Measurements from ENCODE around the gene ALPG.
"Not testable (repeated sequence)": the region's sequence is repeated elsewhere in the genome, so short reads cannot be mapped to it uniquely, and the experiment has no call there.

The ALPG gene

DNA sequence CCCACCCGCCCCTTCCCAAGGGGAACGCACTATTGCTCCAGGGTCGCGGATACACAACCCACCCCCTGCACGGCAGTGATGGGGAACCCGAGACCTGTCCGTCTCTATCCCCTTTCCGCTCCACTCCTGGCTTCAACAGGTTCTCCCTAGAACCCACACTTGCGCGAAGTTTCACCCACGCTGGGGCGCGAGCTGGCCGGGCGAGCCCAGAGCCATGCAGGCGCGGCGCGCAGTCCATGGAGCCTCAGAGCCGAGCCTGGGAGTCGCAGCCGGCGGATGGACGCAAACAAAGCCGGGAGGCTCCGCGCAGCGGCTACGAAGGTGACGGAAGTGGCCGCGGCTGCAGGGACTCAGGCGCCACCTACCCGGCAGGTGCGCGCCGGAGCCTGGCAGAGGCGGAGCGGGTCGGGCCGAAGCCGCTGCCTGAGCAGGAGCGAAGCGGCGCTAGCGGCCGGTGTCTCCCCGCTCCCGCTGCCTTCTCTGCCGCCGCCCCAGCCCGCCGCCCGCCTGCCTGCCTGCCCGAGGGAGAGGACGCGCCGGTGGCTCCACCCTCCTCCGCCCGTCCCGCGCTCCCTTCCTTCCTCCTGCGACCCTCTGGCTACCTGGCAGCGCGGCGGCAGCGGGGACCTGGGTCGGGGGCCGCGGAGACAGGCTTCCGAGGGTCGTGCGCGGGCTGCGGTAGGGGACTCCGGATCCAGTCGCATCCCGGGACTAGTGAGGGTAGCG, 14.0 kb downstream of the ALPG start:
- Mint-ChIP-seq H3K27ac (ENCODE audit: low read depth) (no peak overlapping the region), H3K4me1 (peaks cover 12% of the 10 kb centered on the region), H3K9me3 (no peaks in the 10 kb centered on the region), H3K4me3 (no peak overlapping the region), H3K36me3 (ENCODE audit: insufficient read depth) (peaks cover 6% of the 10 kb centered on the region), H3K27me3 (peaks cover 59% of the 10 kb centered on the region)
- ATAC-seq (replicated peaks; ENCODE audit: extremely low read depth, poor library complexity, severe bottlenecking) (no peak), DNase-seq (ENCODE audit: low spot score in 2 of 2) (no peak)

DNA sequence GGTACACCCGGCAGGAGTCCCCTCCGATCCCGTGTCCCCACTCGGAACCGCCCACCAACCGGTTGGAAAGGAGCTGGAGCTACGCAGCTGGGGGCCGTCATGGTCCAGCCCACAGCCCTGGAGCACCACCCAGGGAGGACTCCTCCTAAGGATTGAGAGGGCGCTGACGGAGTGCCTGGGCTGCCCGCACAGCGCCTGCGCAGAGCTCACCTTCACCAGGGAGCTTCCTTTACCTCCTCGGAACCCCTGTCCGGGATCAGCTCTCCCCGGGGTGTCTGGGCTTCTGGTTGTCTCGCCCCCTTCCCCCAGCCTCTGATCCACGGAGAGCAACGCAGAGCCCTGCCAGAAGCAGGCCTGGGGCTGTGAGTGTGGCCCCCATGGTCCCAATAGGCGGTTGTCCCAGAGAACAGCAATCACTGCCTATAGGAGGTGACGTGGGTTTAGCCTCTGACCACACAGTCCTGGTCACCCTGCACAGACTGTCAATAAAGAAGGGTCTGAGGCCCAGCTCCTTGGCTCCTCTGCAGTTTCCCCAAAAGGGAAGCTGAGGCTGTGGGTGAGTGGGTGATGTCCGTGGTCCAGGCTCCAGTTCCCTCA, 14.6 kb downstream of the ALPG start:
- H3K27ac Mint-ChIP-seq (ENCODE audit: low read depth): no peak overlapping the region
- H3K4me3 Mint-ChIP-seq: no peak overlapping the region
- H3K27me3 Mint-ChIP-seq: peaks cover 52% of the 10 kb centered on the region
- peaks cover 12% of the 10 kb centered on the region for H3K4me1 Mint-ChIP-seq
- DNase-seq (ENCODE audit: low spot score in 2 of 2) (no peak), ATAC-seq (replicated peaks; ENCODE audit: extremely low read depth, poor library complexity, severe bottlenecking) (no peak)
- H3K9me3 Mint-ChIP-seq: no peaks in the 10 kb centered on the region
- peaks cover 3% of the 10 kb centered on the region for H3K36me3 Mint-ChIP-seq (ENCODE audit: insufficient read depth)

DNA sequence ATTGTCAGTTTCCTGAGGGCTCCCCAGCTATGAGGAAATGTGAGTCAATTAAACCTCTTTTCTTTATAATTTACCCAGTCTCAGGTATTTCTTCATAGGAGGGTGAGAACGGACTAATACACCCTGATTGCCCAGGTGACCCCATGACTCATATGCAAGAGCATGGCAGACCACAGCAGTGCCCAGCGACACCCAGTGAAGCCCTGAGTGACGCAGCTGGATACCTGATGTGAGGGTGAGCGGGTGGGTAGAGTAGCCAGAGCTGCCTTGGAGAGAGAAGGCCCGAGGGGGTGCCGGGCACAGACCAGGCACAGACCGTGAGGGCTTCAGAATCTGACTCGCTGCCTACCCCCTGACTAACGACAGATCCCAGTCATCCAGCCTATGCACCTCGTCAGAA, 15.4 kb downstream of the ALPG start:
- ATAC-seq (replicated peaks; ENCODE audit: extremely low read depth, poor library complexity, severe bottlenecking): no peak
- H3K4me3 Mint-ChIP-seq: peak overlapping the region; percentile 28

DNA sequence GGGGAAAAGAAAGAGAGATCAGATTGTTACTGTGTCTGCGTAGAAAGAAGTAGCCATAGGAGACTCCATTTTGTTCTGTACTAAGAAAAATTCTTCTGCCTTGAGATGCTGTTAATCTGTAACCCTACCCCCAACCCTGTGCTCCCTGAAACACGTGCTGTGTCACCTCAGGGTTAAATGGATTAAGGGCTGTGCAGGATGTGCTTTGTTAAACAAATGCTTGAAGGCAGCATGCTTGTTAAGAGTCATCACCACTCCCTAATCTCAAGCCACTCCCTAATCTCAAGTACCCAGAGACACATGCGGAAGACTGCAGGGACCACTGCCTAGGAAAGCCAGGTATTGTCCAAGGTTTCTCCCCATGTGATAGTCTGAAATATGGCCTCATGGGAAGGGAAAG, 16.4 kb downstream of the ALPG start:
- H3K4me3 Mint-ChIP-seq; ATAC-seq (replicated peaks; ENCODE audit: extremely low read depth, poor library complexity, severe bottlenecking); H3K27ac Mint-ChIP-seq (ENCODE audit: low read depth); DNase-seq (ENCODE audit: low spot score in 2 of 2); H3K36me3 Mint-ChIP-seq (ENCODE audit: insufficient read depth); H3K9me3 Mint-ChIP-seq: not testable (repeated sequence)
- H3K4me1 Mint-ChIP-seq: peaks cover 12% of the 10 kb centered on the region
- peaks cover 44% of the 10 kb centered on the region for H3K27me3 Mint-ChIP-seq

More for the DNA sequence above, 15.4 kb downstream of the ALPG start:
- H3K27me3 Mint-ChIP-seq: peaks cover 46% of the 10 kb centered on the region
- H3K9me3 Mint-ChIP-seq: no peaks in the 10 kb centered on the region
- H3K36me3 Mint-ChIP-seq (ENCODE audit: insufficient read depth): peaks cover 3% of the 10 kb centered on the region
- peaks cover 12% of the 10 kb centered on the region for H3K4me1 Mint-ChIP-seq
- no peak for DNase-seq (ENCODE audit: low spot score in 2 of 2)
- no peak overlapping the region for H3K27ac Mint-ChIP-seq (ENCODE audit: low read depth)

DNA sequence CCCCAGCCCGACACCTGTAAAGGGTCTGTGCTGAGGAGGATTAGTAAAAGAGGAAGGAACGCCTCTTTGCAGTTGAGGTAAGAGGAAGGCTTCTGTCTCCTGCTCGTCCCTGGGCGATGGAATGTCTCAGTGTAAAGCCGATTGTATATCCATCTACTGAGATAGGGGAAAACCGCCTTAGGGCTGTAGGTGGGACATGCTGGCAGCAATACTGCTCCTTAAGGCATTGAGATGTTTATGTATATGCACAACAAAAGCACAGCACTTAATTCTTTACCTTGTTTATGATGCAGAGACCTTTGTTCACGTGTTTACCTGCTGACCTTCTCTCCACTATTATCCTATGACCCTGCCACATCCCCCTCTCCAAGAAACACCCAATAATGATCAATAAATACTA, 16.8 kb downstream of the ALPG start:
- H3K4me1 Mint-ChIP-seq: peaks cover 11% of the 10 kb centered on the region
- H3K36me3 Mint-ChIP-seq (ENCODE audit: insufficient read depth); ATAC-seq (replicated peaks; ENCODE audit: extremely low read depth, poor library complexity, severe bottlenecking); DNase-seq (ENCODE audit: low spot score in 2 of 2); H3K9me3 Mint-ChIP-seq; H3K4me3 Mint-ChIP-seq; H3K27ac Mint-ChIP-seq (ENCODE audit: low read depth): not testable (repeated sequence)
- peaks cover 40% of the 10 kb centered on the region for H3K27me3 Mint-ChIP-seq

DNA sequence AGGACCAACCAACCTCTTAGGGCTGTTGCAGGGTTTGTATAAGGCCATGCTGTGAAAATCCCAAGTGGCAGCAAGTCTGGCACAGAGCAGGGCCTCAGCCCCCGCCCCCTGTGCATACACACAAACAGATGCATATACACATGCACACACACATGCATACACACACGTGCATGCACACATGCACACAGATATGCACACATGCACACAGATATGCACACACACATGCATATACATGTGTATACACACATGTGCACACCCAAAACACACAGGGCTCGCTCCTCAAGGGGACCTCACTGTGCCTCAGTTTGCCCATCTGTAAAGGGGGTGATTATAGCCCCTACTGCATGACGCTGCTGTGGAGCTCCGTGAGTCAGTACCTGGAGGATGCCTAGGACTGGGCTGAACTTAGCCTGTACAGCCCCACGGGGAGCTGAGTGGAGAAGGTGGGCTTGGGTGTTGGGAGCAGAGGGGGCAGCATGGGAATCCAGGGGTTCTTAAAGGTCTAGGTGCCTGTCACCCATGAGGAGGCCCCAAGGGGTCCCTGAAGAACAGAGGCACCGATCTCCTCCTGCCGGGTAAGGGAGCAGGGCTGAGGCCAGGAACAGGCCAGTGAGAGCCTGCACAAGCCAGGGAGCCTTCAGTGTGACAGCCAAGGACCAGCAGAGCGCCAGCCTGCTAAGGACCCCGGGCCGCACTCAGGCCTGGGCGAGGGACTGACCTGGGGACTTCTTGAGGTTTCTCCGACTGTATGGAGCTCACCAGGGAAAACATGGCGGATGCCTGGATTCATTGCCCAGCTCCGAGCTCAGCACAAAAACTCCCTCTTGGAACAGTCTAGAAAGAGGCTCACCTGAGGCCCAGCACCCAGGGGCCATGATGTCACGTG, 25.3 kb downstream of the ALPG start:
- Mint-ChIP-seq H3K4me3 (no peak overlapping the region), H3K27me3 (no peaks in the 10 kb centered on the region), H3K9me3 (no peaks in the 10 kb centered on the region), H3K4me1 (no peaks in the 10 kb centered on the region), H3K36me3 (ENCODE audit: insufficient read depth) (no peaks in the 10 kb centered on the region), H3K27ac (ENCODE audit: low read depth) (no peak overlapping the region)
- DNase-seq (ENCODE audit: low spot score in 2 of 2) (no peak), ATAC-seq (replicated peaks; ENCODE audit: extremely low read depth, poor library complexity, severe bottlenecking) (no peak)

DNA sequence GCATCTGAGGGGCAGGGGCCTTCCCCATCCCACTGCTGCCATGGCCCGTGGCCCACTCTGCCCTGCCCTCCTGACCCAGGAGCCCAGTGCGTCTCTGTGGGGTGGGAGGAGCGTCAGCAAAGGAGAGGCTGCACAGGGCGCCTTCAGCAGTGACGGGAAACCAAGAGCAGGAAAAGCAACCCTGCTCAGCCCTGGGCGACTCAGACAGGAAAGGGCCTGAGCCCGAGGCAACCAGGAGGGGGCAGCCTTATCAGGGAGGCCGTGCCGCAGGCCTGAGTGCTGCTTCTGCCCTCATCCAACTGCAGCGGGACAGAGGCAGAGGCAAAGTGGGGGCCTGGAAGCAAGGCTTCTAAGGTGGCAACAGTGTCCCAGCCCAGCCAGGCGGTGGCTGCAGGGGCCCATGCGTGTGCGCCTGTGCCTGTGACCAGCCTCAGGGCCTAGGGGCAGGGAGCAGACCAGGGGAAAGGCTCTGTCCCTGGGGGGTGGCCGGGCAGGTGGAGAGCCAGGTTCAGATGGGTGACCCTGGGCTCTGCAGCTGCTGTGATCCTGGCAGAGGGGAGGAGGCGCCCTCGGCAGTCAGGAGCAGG, 26.0 kb downstream of the ALPG start:
- Mint-ChIP-seq H3K4me1 (no peaks in the 10 kb centered on the region), H3K27ac (ENCODE audit: low read depth) (no peak overlapping the region), H3K36me3 (ENCODE audit: insufficient read depth) (no peaks in the 10 kb centered on the region), H3K27me3 (no peaks in the 10 kb centered on the region), H3K4me3 (no peak overlapping the region), H3K9me3 (no peaks in the 10 kb centered on the region)
- DNase-seq (ENCODE audit: low spot score in 2 of 2) (no peak), ATAC-seq (replicated peaks; ENCODE audit: extremely low read depth, poor library complexity, severe bottlenecking) (no peak)

DNA sequence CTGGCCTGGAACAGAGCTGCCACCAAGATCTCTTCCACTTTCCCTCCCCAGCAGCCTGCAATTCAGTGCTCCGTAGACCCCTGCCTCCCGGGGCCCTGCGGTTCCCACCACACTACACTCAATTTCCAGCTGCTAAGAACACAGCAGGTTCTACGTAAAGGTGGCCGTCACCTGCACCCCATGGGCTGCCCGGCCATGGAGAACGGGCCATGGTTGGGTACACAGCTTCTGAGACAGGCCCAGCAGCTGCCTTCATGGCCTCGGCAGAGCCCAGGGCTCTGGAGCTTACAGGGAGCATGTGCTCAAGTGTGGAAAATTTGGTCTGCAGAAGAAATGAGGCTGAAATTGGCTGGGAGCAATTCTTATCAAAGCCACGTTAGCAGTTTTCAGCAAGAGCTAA, 27.0 kb downstream of the ALPG start:
- H3K36me3 Mint-ChIP-seq (ENCODE audit: insufficient read depth); H3K9me3 Mint-ChIP-seq; DNase-seq (ENCODE audit: low spot score in 2 of 2); H3K4me3 Mint-ChIP-seq; H3K27ac Mint-ChIP-seq (ENCODE audit: low read depth); H3K4me1 Mint-ChIP-seq; ATAC-seq (replicated peaks; ENCODE audit: extremely low read depth, poor library complexity, severe bottlenecking); H3K27me3 Mint-ChIP-seq: not testable (repeated sequence)

DNA sequence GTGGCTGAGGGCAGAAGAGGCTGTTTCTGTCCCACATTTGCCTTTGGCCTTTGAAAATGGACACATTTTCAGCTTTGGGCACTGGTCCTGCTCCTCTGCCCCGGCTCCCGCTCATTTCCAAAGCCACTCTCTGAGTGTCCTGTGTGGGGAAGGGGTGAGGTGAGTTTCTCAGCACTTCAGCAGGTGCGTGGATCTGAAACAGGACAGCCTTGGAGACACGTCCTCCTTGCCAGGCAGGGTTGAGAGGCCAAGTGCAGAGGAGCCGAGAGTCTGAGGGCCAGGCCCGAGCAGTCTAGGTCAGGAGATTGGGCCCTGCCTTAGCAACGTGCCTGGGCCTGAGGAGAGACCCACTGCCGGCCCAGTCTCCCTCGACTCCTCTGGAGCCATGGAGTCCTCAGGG, 27.4 kb downstream of the ALPG start:
- no peak for ATAC-seq (replicated peaks; ENCODE audit: extremely low read depth, poor library complexity, severe bottlenecking)
- Mint-ChIP-seq H3K36me3 (ENCODE audit: insufficient read depth) (no peaks in the 10 kb centered on the region), H3K4me3 (no peak overlapping the region)

DNA sequence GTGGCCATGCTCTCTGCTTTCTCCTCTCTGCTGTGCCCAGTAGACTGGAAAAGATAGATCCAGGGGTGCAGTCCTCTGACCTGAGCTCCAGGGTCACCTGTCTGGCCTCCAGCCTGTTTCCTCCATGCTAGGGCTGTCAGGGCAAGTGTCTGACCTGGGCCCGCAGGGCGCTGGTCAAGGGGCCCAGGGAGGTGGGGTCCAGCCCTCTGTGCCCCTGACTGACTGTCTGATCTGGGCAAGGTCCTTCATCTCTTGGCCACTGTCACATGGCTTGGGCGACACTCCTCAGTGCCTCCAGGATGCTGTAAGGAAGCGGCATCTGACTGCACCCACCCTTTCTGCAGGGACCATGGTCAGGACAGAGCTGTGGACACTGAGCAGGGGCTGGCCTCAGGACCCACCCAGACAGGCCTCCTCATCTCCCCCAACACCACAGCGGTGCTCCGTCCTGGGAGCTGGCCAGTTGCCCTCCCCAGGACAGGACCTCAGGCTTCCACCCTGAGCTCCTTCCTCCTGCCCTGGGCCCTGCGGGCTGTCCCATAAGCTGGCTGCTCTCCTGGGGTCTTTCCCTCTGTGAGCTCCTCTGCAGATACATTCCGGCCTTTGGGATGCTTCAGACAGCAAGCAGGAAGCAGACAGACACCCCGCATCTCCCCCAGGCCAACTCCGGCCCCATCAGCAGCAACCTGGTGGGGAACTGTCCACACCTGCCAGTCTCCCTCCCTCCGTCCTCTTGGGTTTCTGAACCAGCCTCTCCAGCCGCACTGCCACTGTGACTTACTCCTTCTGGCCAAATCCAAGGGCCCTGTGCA, 28.1 kb downstream of the ALPG start:
- DNase-seq (ENCODE audit: low spot score in 2 of 2): no peak
- no peaks in the 10 kb centered on the region for H3K9me3 Mint-ChIP-seq

More for the DNA sequence above, 27.4 kb downstream of the ALPG start:
- Mint-ChIP-seq H3K27ac (ENCODE audit: low read depth) (no peak overlapping the region), H3K27me3 (no peaks in the 10 kb centered on the region), H3K9me3 (no peaks in the 10 kb centered on the region), H3K4me1 (no peaks in the 10 kb centered on the region)
- no peak for DNase-seq (ENCODE audit: low spot score in 2 of 2)

DNA sequence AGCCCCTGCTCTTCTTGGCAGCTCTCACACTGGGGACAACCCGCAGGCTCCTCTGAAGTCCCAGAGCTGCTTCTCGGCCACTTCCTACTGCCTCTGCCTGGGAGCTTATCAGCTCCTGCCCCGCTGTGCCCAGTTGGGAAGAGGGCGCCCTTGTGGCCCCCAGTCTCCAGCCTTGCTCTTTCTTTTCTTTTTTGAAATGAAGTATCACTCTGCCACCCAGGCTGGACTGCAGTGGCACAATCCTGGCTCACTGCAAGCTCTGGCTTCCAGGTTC, 28.7 kb downstream of the ALPG start:
- Mint-ChIP-seq H3K4me3 (no peak overlapping the region), H3K27me3 (no peaks in the 10 kb centered on the region), H3K9me3 (no peaks in the 10 kb centered on the region), H3K36me3 (ENCODE audit: insufficient read depth) (peaks cover 1% of the 10 kb centered on the region), H3K27ac (ENCODE audit: low read depth) (no peak overlapping the region), H3K4me1 (peaks cover 7% of the 10 kb centered on the region)
- DNase-seq (ENCODE audit: low spot score in 2 of 2) (no peak), ATAC-seq (replicated peaks; ENCODE audit: extremely low read depth, poor library complexity, severe bottlenecking) (no peak)

More for the DNA sequence above, 28.1 kb downstream of the ALPG start:
- Mint-ChIP-seq H3K36me3 (ENCODE audit: insufficient read depth) (peaks cover under 1% of the 10 kb centered on the region), H3K4me3 (no peak overlapping the region), H3K27ac (ENCODE audit: low read depth) (no peak overlapping the region), H3K27me3 (no peaks in the 10 kb centered on the region), H3K4me1 (peaks cover 2% of the 10 kb centered on the region)
- no peak for ATAC-seq (replicated peaks; ENCODE audit: extremely low read depth, poor library complexity, severe bottlenecking)

DNA sequence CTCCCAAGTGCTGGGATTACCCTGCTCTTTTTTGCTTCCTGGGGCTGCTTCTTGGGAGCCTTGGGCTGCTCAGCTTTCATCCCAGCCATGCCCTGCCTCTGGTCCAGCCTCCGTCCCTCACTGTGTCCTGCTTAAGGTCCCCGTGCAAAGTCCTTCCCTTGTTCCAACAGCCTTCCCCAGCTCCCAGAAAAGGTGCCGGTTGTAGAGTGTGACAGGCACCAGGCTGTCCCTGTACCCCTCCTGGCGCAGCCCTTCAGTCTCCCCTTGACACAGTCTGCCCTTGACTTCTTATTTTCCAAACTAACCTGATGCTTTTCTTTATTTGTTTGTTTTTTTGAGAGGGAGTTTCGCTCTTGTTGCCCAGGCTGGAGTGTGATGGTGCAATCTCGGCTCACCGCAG, 29.2 kb downstream of the ALPG start:
- ATAC-seq (replicated peaks; ENCODE audit: extremely low read depth, poor library complexity, severe bottlenecking): no peak
- H3K4me1 Mint-ChIP-seq: peaks cover 11% of the 10 kb centered on the region
- peaks cover 1% of the 10 kb centered on the region for H3K36me3 Mint-ChIP-seq (ENCODE audit: insufficient read depth)
- H3K27me3 Mint-ChIP-seq: no peaks in the 10 kb centered on the region
- no peak overlapping the region for H3K27ac Mint-ChIP-seq (ENCODE audit: low read depth)
- no peaks in the 10 kb centered on the region for H3K9me3 Mint-ChIP-seq
- no peak for DNase-seq (ENCODE audit: low spot score in 2 of 2)
- H3K4me3 Mint-ChIP-seq: no peak overlapping the region

Data from central memory CD8-positive, alpha-beta T cell (primary cell).